Ovary (tissue), 9 donors: ENCODE data around the gene ST6GALNAC3. TPM values are rescaled to one million over a fixed set of nuclear protein-coding genes. Genes with fewer than 3 reads are reported as not detected.

ENCODE experiments used
- DNase-seq, 5 donors: peaks; one replicate each; pipeline ENCODE4 v3.0.0-alpha.2; 2019 to 2020
- H3K27ac ChIP-seq, 2 donors: fragments of 200-600 bp; one replicate each; pipeline versions ENCODE4 v1.5.1 to v1.8.0; 2019 to 2022
- H3K27me3 ChIP-seq: fragments of 200-600 bp; one replicate; pipeline ENCODE4 v1.8.0; 2022
- H3K36me3 ChIP-seq: fragments of 200-600 bp; sonication (generic); one replicate; pipeline ENCODE4 v1.5.1; 2019
- H3K4me1 ChIP-seq: one replicate; pipeline ENCODE4 v1.8.1; 2013; ENCODE audit warnings: mild to moderate bottlenecking, moderate library complexity; ENCODE audit not compliant: insufficient read depth
- H3K4me3 ChIP-seq: fragments of 200-600 bp; sonication (generic); one replicate; pipeline ENCODE4 v1.5.1; 2017
- H3K9me3 ChIP-seq, 2 donors: fragments of 200-600 bp in 1 of 2; sonication (generic) in 1 of 2; one replicate each; pipeline versions ENCODE4 v1.5.1 to v1.8.1; 2013 to 2019; ENCODE audit warnings: mild to moderate bottlenecking in 1 of 2, moderate library complexity in 1 of 2
- EP300 ChIP-seq: sonication (generic); formaldehyde crosslinking; IDR thresholded peaks from one replicate; pipeline ENCODE4 v1.6.1; 2017; ENCODE audit warnings: antibody characterized with exemption
- POLR2A ChIP-seq: fragments of 450-650 bp; IDR thresholded peaks from one replicate; pipeline ENCODE4 v1.6.1; 2017; ENCODE audit warnings: antibody characterized with exemption, mild to moderate bottlenecking, moderate library complexity
- WGBS, 3 donors: extraction: QIAGEN DNeasy Blood & Tissue Kit in 1 of 3; methylation state at CpG; one replicate each; pipeline versions ENCODE4 v1.1.5 to v1.1.7; 2013 to 2017; 5-methylcytosine and 5-hydroxymethylcytosine counted together
- intact Hi-C, 4 donors: fragments of 100-400 bp; cut with DNase I; formaldehyde crosslinking; loops; one replicate each; pipeline versions ENCODE4 v1.11.0 to v1.15.1; 2022 to 2023
- polyA plus RNA-seq, 2 donors: library from polyadenylated mRNA; stranded (reverse); fragments of 200-250 nt in 1 of 2; fragments of 350-450 nt in 1 of 2; fragmentation: Illumina TruSeq in 1 of 2; extraction: RNeasy Lipid Tissue Mini Kit (QIAGEN cat#74804) in 1 of 2; gene quantifications; one replicate each; pipeline ENCODE4 v1.2.3, GENCODE V29; 2013 to 2014
- total RNA-seq, 7 donors: library from RNA; depleted of rRNA in 2 of 7; stranded (reverse); fragments of >200 nt in 2 of 7; fragmentation: NEBNext Ultra II Directional in 3 of 7; extraction: Animal tissue kit (Norgen Biotek cat#: 25700) in 3 of 7; gene quantifications; one replicate each; pipeline versions ENCODE4 v1.1.0 to v1.2.4, GENCODE V29; 2016 to 2023
- TF ChIP-seq, protein P1 (sequence below), 3 donors: fragments of 450-650 bp in 2 of 3; fragments of 200-600 bp in 1 of 3; IDR thresholded peaks; one replicate each; pipeline versions ENCODE4 v1.5.1 to v1.8.0; 2016 to 2022; ENCODE audit warnings: antibody characterized with exemption in 3 of 3, mild to moderate bottlenecking in 1 of 3
- donor health status: DM: no; HTN: no; CAD: no; lungs with moderate emphysema.
- donor health status: DM: no; HTN: no; CAD: no.
- donor health status: Bipolar disorder and iron deficiency.
- donor health status: DM: yes; HTN: yes; CAD: no.
- donor health status: DM: no; HTN: no; CAD: no.
- donor health status: DM: yes; HTN: yes; CAD: no.

Gene ST6GALNAC3
- total and polyA plus RNA-seq, 9 donors: 1.9 to 6.7 (median 4.0) TPM

DNA sequence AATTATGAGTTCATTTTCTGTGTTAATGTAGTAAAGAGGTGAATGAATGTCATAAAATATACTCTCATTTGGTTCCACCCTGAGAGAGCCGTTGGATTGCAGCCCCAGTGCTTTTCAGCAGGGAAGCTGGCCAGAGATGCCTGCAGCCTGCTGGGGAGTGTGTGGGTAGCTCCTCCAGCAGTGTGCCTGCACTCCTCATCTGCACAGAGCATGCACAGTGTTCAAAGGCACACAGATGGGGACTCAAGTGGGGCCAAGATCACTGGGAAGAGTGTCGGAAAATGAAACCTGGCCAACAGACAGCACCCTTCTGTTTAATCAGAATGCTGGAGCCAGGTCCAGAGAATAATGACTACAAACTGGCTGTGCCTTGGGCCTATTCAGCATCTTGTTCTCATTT lies 206.8 kb downstream of the ST6GALNAC3 start:
- intact Hi-C loops: no loop called here
- Histone ChIP-seq H3K27me3 (no peaks in the 10 kb centered on the region), H3K4me1 (peaks cover 3% of the 10 kb centered on the region), H3K9me3 (no peaks in the 10 kb centered on the region), H3K36me3 (no peaks in the 10 kb centered on the region), H3K27ac (no peak overlapping the region), H3K4me3 (no peak overlapping the region)
- 34 to 41% (median 36%) methylated on average over 2 of the region's 2 CpGs for WGBS, 3 donors
- TF ChIP-seq, protein P1, sequence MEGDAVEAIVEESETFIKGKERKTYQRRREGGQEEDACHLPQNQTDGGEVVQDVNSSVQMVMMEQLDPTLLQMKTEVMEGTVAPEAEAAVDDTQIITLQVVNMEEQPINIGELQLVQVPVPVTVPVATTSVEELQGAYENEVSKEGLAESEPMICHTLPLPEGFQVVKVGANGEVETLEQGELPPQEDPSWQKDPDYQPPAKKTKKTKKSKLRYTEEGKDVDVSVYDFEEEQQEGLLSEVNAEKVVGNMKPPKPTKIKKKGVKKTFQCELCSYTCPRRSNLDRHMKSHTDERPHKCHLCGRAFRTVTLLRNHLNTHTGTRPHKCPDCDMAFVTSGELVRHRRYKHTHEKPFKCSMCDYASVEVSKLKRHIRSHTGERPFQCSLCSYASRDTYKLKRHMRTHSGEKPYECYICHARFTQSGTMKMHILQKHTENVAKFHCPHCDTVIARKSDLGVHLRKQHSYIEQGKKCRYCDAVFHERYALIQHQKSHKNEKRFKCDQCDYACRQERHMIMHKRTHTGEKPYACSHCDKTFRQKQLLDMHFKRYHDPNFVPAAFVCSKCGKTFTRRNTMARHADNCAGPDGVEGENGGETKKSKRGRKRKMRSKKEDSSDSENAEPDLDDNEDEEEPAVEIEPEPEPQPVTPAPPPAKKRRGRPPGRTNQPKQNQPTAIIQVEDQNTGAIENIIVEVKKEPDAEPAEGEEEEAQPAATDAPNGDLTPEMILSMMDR (IDR thresholded peaks at IDR 0.05): no peak
- TF ChIP-seq POLR2A: no peak
- TF ChIP-seq EP300: no peak
- DNase-seq: peak in 1 of 5 donors; percentile 16

- WGBS, 3 donors: 86 to 93% (median 87%) methylated on average over 1 of the region's 1 CpG
- no peak for DNase-seq
- Histone ChIP-seq H3K27ac (no peak overlapping the region), H3K4me3 (no peak overlapping the region), H3K36me3 (no peaks in the 10 kb centered on the region), H3K9me3 (no peaks in the 10 kb centered on the region), H3K4me1 (peaks cover 5% of the 10 kb centered on the region), H3K27me3 (no peaks in the 10 kb centered on the region)
- TF ChIP-seq, protein P1 (IDR thresholded peaks at IDR 0.05): no peak
- TF ChIP-seq POLR2A: no peak
- no peak for TF ChIP-seq EP300
- intact Hi-C loops: no loop called here
Observed at GRCh38 chr1:76284842-76285241, 210.3 kb downstream of the ST6GALNAC3 start.

- no peak for TF ChIP-seq EP300
- TF ChIP-seq, protein P1 (IDR thresholded peaks at IDR 0.05): no peak
- TF ChIP-seq POLR2A: no peak
Observed at GRCh38 chr1:76285578-76286135, 211.1 kb downstream of the ST6GALNAC3 start.

DNA sequence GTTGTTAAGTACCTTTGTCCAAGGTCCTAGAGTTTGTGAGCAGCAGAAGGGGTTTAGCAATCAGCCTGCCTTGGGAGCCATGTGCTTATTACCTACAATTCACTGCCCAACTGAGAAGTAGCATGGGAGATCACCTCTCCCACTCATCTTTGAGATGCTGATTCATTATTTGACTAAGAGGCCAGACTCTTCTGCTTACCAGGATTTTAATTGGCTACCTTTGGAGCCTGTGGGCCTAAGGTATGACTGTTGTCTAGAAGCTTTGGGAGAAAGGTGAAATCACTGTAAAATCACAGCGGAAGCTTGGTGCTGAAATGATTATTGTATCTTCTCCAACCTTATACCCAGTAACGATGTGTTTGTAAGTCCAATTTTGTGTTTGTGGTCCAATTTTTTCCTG lies 213.4 kb downstream of the ST6GALNAC3 start:
- 91 to 97% (median 95%) methylated on average over 2 of the region's 2 CpGs for WGBS, 3 donors
- H3K9me3 ChIP-seq: no peaks in the 10 kb centered on the region
- peaks cover 2% of the 10 kb centered on the region for H3K4me1 ChIP-seq
- no peak for DNase-seq
- TF ChIP-seq POLR2A: no peak
- TF ChIP-seq, protein P1 (IDR thresholded peaks at IDR 0.05): no peak
- TF ChIP-seq EP300: no peak
- no peak overlapping the region for H3K4me3 ChIP-seq
- H3K27me3 ChIP-seq: no peaks in the 10 kb centered on the region
- intact Hi-C loops: no loop called here
- H3K27ac ChIP-seq: no peak overlapping the region
- H3K36me3 ChIP-seq: no peaks in the 10 kb centered on the region

More at GRCh38 chr1:76285578-76286135, 211.1 kb downstream of the ST6GALNAC3 start:
- intact Hi-C loops: no loop called here
- H3K27ac ChIP-seq: no peak overlapping the region
- no peaks in the 10 kb centered on the region for H3K27me3 ChIP-seq
- H3K4me1 ChIP-seq: peaks cover 5% of the 10 kb centered on the region
- H3K36me3 ChIP-seq: no peaks in the 10 kb centered on the region
- WGBS, 3 donors: 67 to 79% (median 75%) methylated on average over 4 of the region's 4 CpGs
- no peaks in the 10 kb centered on the region for H3K9me3 ChIP-seq
- no peak overlapping the region for H3K4me3 ChIP-seq
- DNase-seq: no peak
